DMS79 treated with DMSO at 0.1 percent for 48 hours (cell line): ENCODE results near the gene MYF5.

ENCODE experiments used
- DNase-seq: peaks from one replicate; lab custom pipeline; 2025; lab: John Stamatoyannopoulos, UW

Gene MYF5

GRCh38 chr12:80707830-80708258 is 8.9 kb upstream of the MYF5 start:
- no peak for DNase-seq

- DNase-seq: no peak
Measured at GRCh38 chr12:80708259-80708974, 8.3 kb upstream of the MYF5 start.

GRCh38 chr12:80708975-80709328 is 7.8 kb upstream of the MYF5 start:
- DNase-seq: no peak

- DNase-seq: no peak
Measured at GRCh38 chr12:80709811-80710726, 6.6 kb upstream of the MYF5 start.

GRCh38 chr12:80710727-80711449 is 5.8 kb upstream of the MYF5 start:
- DNase-seq: no peak

GRCh38 chr12:80711866-80712265 is 4.8 kb upstream of the MYF5 start:
- DNase-seq: no peak

- DNase-seq: no peak
Measured at GRCh38 chr12:80712866-80713265, 3.8 kb upstream of the MYF5 start.

GRCh38 chr12:80713419-80713818 is 3.3 kb upstream of the MYF5 start:
- no peak for DNase-seq

GRCh38 chr12:80714055-80714454 is 2.7 kb upstream of the MYF5 start:
- DNase-seq: no peak

- no peak for DNase-seq
Measured at GRCh38 chr12:80714846-80715245, 1.9 kb upstream of the MYF5 start.

- DNase-seq: no peak
Measured at GRCh38 chr12:80715713-80716249, 931 bp upstream of the MYF5 start.

GRCh38 chr12:80717856-80718255 is 1.1 kb downstream of the MYF5 start:
- DNase-seq: no peak

- no peak for DNase-seq
Measured at GRCh38 chr12:80720516-80720915, 3.8 kb downstream of the MYF5 start.

GRCh38 chr12:80721326-80721725 is 4.6 kb downstream of the MYF5 start:
- no peak for DNase-seq

GRCh38 chr12:80745851-80746505 is 29.3 kb downstream of the MYF5 start:
- no peak for DNase-seq

- no peak for DNase-seq
Measured at GRCh38 chr12:80747800-80748199, 31.1 kb downstream of the MYF5 start.

- no peak for DNase-seq
Measured at GRCh38 chr12:80749456-80749855, 32.7 kb downstream of the MYF5 start.

GRCh38 chr12:80752464-80752863 is 35.8 kb downstream of the MYF5 start:
- no peak for DNase-seq

- no peak for DNase-seq
Measured at GRCh38 chr12:80754274-80754673, 37.6 kb downstream of the MYF5 start.

GRCh38 chr12:80756875-80757274 is 40.2 kb downstream of the MYF5 start:
- DNase-seq: no peak

- no peak for DNase-seq
Measured at GRCh38 chr12:80761838-80762237, 45.1 kb downstream of the MYF5 start.

GRCh38 chr12:80763874-80764273 is 47.2 kb downstream of the MYF5 start:
- DNase-seq: no peak
